GM12878 (cell line): Measurements from ENCODE around the gene TMPRSS7.

ENCODE experiments used
- ETV6 ChIP-seq, 2 experiments: fragments of 450-650 bp in 1 of 2; IDR thresholded peaks in 1 of 2; conservative IDR thresholded peaks in 1 of 2; 2 replicates each; pipeline ENCODE4 v1.6.1; 2014; ENCODE audit warnings: antibody characterized with exemption in 1 of 2, borderline replicate concordance in 1 of 2, low read depth in 1 of 2, mild to moderate bottlenecking in 1 of 2, moderate library complexity in 1 of 2
- HCFC1 ChIP-seq: fragments of 150-350 bp; IDR thresholded peaks from 2 replicates; pipeline ENCODE4 v1.6.1; 2014; ENCODE audit warnings: low read length
- MYC ChIP-seq: IDR thresholded peaks from 2 replicates; pipeline ENCODE4 v1.6.1; 2011; ENCODE audit warnings: mild to moderate bottlenecking, low read length, moderate library complexity, inconsistent platforms; ENCODE audit not compliant: insufficient read depth, insufficient replicate concordance, insufficient read length, severe bottlenecking
- NBN ChIP-seq: fragments of 450-650 bp; IDR thresholded peaks from 2 replicates; pipeline ENCODE4 v1.6.1; 2016
- NR2C2 ChIP-seq: IDR thresholded peaks from 2 replicates; pipeline ENCODE4 v1.6.1; 2011; ENCODE audit warnings: borderline replicate concordance, low read depth; ENCODE audit not compliant: control insufficient read depth, insufficient read length
- SIX5 ChIP-seq: IDR thresholded peaks from 2 replicates; pipeline ENCODE4 v1.6.1; 2011; ENCODE audit warnings: mild to moderate bottlenecking, low read depth, low read length, moderate library complexity; ENCODE audit not compliant: severe bottlenecking
- TAF1 ChIP-seq: IDR thresholded peaks from 2 replicates; pipeline ENCODE4 v1.6.1; 2011; ENCODE audit warnings: mild to moderate bottlenecking, low read depth, low read length, borderline replicate concordance
- TCF7 ChIP-seq: IDR thresholded peaks from 2 replicates; pipeline ENCODE4 v1.6.1; 2014; ENCODE audit warnings: antibody characterized with exemption, borderline replicate concordance
- YY1 ChIP-seq: IDR thresholded peaks from 2 replicates; pipeline ENCODE4 v1.6.1; 2011; ENCODE audit warnings: low read depth, mild to moderate bottlenecking, low read length
- TF ChIP-seq, protein P1 (sequence below), 3 experiments: IDR thresholded peaks in 2 of 3; conservative IDR thresholded peaks in 1 of 3; 2 replicates each; pipeline ENCODE4 v1.5.1; 2011; ENCODE audit warnings: low read depth in 3 of 3, low read length in 3 of 3, mild to moderate bottlenecking in 3 of 3, control low read depth in 2 of 3, moderate library complexity in 2 of 3, inconsistent platforms in 1 of 3, mixed read lengths in 1 of 3; ENCODE audit not compliant: control insufficient read depth in 2 of 3, insufficient read depth in 1 of 3; ENCODE audit errors: extremely low read depth in 1 of 3
- TF ChIP-seq, protein P2 (sequence below): IDR thresholded peaks from 2 replicates; pipeline ENCODE4 v1.6.1; 2012; ENCODE audit warnings: mild to moderate bottlenecking, low read depth, low read length
- TF ChIP-seq, protein P3 (sequence below): IDR thresholded peaks from 2 replicates; pipeline ENCODE4 v1.6.1; 2012; ENCODE audit warnings: low read depth, low read length, improper control_type of control experiment
- TF ChIP-seq, protein P4 (sequence below): fragments of 450-650 bp; IDR thresholded peaks from 2 replicates; pipeline ENCODE4 v1.6.1; 2016; ENCODE audit warnings: mild to moderate bottlenecking, moderate library complexity, borderline replicate concordance

DNA sequence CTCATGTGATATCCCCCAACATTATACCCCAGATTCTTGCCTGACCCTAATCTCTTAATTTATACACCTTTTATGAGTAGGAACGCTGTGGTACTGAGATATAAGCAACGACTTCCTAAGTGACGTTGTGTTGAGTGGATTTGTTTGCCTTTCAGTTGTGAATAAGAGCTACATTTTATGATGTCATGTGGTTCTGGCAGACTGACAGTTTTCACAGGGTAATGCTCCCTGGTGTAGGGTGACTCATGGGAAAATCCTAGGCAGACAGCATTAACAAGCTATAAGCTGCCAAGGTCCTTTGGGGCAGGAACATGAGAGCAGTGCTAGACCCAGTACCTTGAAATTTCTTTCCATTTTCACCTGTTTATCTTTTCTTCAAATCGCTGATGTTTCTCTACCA, 62.8 kb downstream of the TMPRSS7 start:
- TF ChIP-seq, protein P1, sequence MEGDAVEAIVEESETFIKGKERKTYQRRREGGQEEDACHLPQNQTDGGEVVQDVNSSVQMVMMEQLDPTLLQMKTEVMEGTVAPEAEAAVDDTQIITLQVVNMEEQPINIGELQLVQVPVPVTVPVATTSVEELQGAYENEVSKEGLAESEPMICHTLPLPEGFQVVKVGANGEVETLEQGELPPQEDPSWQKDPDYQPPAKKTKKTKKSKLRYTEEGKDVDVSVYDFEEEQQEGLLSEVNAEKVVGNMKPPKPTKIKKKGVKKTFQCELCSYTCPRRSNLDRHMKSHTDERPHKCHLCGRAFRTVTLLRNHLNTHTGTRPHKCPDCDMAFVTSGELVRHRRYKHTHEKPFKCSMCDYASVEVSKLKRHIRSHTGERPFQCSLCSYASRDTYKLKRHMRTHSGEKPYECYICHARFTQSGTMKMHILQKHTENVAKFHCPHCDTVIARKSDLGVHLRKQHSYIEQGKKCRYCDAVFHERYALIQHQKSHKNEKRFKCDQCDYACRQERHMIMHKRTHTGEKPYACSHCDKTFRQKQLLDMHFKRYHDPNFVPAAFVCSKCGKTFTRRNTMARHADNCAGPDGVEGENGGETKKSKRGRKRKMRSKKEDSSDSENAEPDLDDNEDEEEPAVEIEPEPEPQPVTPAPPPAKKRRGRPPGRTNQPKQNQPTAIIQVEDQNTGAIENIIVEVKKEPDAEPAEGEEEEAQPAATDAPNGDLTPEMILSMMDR (IDR thresholded peaks at IDR 0.05 in 2 of 3, conservative IDR thresholded peaks at IDR 0.05 in 1 of 3; ENCODE audit: control insufficient read depth in 2 of 3, extremely low read depth in 1 of 3, insufficient read depth in 1 of 3, low read depth in 3 of 3, low read length in 3 of 3) = no peak
- TF ChIP-seq HCFC1 (no peak), TCF7 (no peak), ETV6 (conservative IDR thresholded peaks at IDR 0.05 in 1 of 2, IDR thresholded peaks at IDR 0.05 in 1 of 2; ENCODE audit: borderline replicate concordance in 1 of 2, low read depth in 1 of 2) (no peak), YY1 (no peak), MYC (no peak), SIX5 (no peak), TAF1 (no peak), NBN (no peak), NR2C2 (no peak)
- TF ChIP-seq, protein P2, sequence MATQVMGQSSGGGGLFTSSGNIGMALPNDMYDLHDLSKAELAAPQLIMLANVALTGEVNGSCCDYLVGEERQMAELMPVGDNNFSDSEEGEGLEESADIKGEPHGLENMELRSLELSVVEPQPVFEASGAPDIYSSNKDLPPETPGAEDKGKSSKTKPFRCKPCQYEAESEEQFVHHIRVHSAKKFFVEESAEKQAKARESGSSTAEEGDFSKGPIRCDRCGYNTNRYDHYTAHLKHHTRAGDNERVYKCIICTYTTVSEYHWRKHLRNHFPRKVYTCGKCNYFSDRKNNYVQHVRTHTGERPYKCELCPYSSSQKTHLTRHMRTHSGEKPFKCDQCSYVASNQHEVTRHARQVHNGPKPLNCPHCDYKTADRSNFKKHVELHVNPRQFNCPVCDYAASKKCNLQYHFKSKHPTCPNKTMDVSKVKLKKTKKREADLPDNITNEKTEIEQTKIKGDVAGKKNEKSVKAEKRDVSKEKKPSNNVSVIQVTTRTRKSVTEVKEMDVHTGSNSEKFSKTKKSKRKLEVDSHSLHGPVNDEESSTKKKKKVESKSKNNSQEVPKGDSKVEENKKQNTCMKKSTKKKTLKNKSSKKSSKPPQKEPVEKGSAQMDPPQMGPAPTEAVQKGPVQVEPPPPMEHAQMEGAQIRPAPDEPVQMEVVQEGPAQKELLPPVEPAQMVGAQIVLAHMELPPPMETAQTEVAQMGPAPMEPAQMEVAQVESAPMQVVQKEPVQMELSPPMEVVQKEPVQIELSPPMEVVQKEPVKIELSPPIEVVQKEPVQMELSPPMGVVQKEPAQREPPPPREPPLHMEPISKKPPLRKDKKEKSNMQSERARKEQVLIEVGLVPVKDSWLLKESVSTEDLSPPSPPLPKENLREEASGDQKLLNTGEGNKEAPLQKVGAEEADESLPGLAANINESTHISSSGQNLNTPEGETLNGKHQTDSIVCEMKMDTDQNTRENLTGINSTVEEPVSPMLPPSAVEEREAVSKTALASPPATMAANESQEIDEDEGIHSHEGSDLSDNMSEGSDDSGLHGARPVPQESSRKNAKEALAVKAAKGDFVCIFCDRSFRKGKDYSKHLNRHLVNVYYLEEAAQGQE = no peak
- TF ChIP-seq, protein P3, sequence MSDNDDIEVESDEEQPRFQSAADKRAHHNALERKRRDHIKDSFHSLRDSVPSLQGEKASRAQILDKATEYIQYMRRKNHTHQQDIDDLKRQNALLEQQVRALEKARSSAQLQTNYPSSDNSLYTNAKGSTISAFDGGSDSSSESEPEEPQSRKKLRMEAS = no peak
- TF ChIP-seq, protein P4, sequence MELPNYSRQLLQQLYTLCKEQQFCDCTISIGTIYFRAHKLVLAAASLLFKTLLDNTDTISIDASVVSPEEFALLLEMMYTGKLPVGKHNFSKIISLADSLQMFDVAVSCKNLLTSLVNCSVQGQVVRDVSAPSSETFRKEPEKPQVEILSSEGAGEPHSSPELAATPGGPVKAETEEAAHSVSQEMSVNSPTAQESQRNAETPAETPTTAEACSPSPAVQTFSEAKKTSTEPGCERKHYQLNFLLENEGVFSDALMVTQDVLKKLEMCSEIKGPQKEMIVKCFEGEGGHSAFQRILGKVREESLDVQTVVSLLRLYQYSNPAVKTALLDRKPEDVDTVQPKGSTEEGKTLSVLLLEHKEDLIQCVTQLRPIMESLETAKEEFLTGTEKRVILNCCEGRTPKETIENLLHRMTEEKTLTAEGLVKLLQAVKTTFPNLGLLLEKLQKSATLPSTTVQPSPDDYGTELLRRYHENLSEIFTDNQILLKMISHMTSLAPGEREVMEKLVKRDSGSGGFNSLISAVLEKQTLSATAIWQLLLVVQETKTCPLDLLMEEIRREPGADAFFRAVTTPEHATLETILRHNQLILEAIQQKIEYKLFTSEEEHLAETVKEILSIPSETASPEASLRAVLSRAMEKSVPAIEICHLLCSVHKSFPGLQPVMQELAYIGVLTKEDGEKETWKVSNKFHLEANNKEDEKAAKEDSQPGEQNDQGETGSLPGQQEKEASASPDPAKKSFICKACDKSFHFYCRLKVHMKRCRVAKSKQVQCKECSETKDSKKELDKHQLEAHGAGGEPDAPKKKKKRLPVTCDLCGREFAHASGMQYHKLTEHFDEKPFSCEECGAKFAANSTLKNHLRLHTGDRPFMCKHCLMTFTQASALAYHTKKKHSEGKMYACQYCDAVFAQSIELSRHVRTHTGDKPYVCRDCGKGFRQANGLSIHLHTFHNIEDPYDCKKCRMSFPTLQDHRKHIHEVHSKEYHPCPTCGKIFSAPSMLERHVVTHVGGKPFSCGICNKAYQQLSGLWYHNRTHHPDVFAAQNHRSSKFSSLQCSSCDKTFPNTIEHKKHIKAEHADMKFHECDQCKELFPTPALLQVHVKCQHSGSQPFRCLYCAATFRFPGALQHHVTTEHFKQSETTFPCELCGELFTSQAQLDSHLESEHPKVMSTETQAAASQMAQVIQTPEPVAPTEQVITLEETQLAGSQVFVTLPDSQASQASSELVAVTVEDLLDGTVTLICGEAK = no peak
